ENCODE results near the gene SIGMAR1. TPM values are rescaled to one million over a fixed set of nuclear protein-coding genes. Genes with fewer than 3 reads are reported as not detected.

The SIGMAR1 gene
- 62.1 and 64.6 TPM in 2 replicates for total RNA-seq
- long read RNA-seq, partial matches to known transcripts: 0 of 7 reads
- long read RNA-seq, other reads (novel, unspliced or antisense): 3 of 7 reads

GRCh38 chr9:34637356-34638137 is at the start of gene SIGMAR1:
Gene SIGMAR1, minus strand, starts transcription at chr9:34637787. Its CDS starts 90 bp downstream, at chr9:34637697.
- peaks cover 5% of the 10 kb centered on the region for H3K36me3 Mint-ChIP-seq (ENCODE audit: insufficient read depth)
- no peaks in the 10 kb centered on the region for H3K9me3 Mint-ChIP-seq (ENCODE audit: low read depth)
- peak within 1 kb of the TSS; percentile 77 for H3K4me3 Mint-ChIP-seq (ENCODE audit: low read depth)
- H3K27ac Mint-ChIP-seq: peak within 1 kb of the TSS; percentile 94
- TF ChIP-seq, protein P1, sequence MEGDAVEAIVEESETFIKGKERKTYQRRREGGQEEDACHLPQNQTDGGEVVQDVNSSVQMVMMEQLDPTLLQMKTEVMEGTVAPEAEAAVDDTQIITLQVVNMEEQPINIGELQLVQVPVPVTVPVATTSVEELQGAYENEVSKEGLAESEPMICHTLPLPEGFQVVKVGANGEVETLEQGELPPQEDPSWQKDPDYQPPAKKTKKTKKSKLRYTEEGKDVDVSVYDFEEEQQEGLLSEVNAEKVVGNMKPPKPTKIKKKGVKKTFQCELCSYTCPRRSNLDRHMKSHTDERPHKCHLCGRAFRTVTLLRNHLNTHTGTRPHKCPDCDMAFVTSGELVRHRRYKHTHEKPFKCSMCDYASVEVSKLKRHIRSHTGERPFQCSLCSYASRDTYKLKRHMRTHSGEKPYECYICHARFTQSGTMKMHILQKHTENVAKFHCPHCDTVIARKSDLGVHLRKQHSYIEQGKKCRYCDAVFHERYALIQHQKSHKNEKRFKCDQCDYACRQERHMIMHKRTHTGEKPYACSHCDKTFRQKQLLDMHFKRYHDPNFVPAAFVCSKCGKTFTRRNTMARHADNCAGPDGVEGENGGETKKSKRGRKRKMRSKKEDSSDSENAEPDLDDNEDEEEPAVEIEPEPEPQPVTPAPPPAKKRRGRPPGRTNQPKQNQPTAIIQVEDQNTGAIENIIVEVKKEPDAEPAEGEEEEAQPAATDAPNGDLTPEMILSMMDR (IDR thresholded peaks at IDR 0.05; ENCODE audit: unreplicated experiment): no peak
- peaks cover under 1% of the 10 kb centered on the region for H3K27me3 Mint-ChIP-seq
- peak; percentile 89 for DNase-seq (ENCODE audit: low spot score, unreplicated experiment)
- H3K4me1 Mint-ChIP-seq (ENCODE audit: low read depth): peaks cover 10% of the 10 kb centered on the region

DNA sequence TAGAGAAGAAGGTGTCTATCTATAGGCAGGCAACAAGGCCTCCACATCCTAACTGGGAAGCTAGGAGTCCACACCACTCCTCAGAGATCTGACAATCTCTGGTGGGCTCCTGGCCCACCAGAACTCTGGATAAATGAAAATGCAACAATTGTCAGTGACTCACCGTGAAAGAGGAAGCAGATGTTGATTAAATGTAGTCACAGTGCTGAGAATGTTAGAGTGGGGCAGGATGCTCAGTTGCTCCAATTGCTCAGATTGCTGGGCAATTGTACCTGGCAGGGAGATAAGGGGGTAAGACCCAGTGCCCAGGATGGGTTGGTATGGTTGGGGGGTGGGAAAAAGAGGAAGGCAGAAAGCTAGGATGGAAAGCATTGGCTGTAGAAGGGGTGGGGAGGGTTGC is 49.1 kb upstream of the SIGMAR1 start:
- DNase-seq (ENCODE audit: low spot score, unreplicated experiment): no peak
- Mint-ChIP-seq H3K27me3 (no peaks in the 10 kb centered on the region), H3K4me3 (ENCODE audit: low read depth) (no peak overlapping the region), H3K36me3 (ENCODE audit: insufficient read depth) (peaks cover 1% of the 10 kb centered on the region), H3K4me1 (ENCODE audit: low read depth) (peaks cover 18% of the 10 kb centered on the region), H3K9me3 (ENCODE audit: low read depth) (no peaks in the 10 kb centered on the region), H3K27ac (no peak overlapping the region)
- TF ChIP-seq, protein P1 (IDR thresholded peaks at IDR 0.05; ENCODE audit: unreplicated experiment): no peak

GRCh38 chr9:34686231-34686630 is 48.6 kb upstream of the SIGMAR1 start:
- TF ChIP-seq, protein P1 (IDR thresholded peaks at IDR 0.05; ENCODE audit: unreplicated experiment): no peak
- Mint-ChIP-seq H3K36me3 (ENCODE audit: insufficient read depth) (peaks cover 1% of the 10 kb centered on the region), H3K4me1 (ENCODE audit: low read depth) (peaks cover 18% of the 10 kb centered on the region), H3K27me3 (no peaks in the 10 kb centered on the region), H3K4me3 (ENCODE audit: low read depth) (no peak overlapping the region), H3K9me3 (ENCODE audit: low read depth) (no peaks in the 10 kb centered on the region), H3K27ac (no peak overlapping the region)
- no peak for DNase-seq (ENCODE audit: low spot score, unreplicated experiment)

- H3K4me3 Mint-ChIP-seq (ENCODE audit: low read depth): no peak overlapping the region
- H3K27me3 Mint-ChIP-seq: no peaks in the 10 kb centered on the region
- H3K9me3 Mint-ChIP-seq (ENCODE audit: low read depth): no peaks in the 10 kb centered on the region
- H3K36me3 Mint-ChIP-seq (ENCODE audit: insufficient read depth): peaks cover 7% of the 10 kb centered on the region
- no peak overlapping the region for H3K27ac Mint-ChIP-seq
- no peak for DNase-seq (ENCODE audit: low spot score, unreplicated experiment)
- H3K4me1 Mint-ChIP-seq (ENCODE audit: low read depth): peaks cover 18% of the 10 kb centered on the region
- TF ChIP-seq, protein P1 (IDR thresholded peaks at IDR 0.05; ENCODE audit: unreplicated experiment): no peak
These were observed 48.0 kb upstream of the SIGMAR1 start for GRCh38 chr9:34685591-34685990.

GRCh38 chr9:34684816-34685215 is 47.2 kb upstream of the SIGMAR1 start:
- peaks cover 7% of the 10 kb centered on the region for H3K36me3 Mint-ChIP-seq (ENCODE audit: insufficient read depth)
- TF ChIP-seq, protein P1 (IDR thresholded peaks at IDR 0.05; ENCODE audit: unreplicated experiment): no peak

More at GRCh38 chr9:34684816-34685215, 47.2 kb upstream of the SIGMAR1 start:
- Mint-ChIP-seq H3K27ac (no peak overlapping the region), H3K4me3 (ENCODE audit: low read depth) (no peak overlapping the region), H3K27me3 (no peaks in the 10 kb centered on the region), H3K4me1 (ENCODE audit: low read depth) (peaks cover 17% of the 10 kb centered on the region), H3K9me3 (ENCODE audit: low read depth) (no peaks in the 10 kb centered on the region)
- no peak for DNase-seq (ENCODE audit: low spot score, unreplicated experiment)

Measured in progenitor cell of endocrine pancreas (in vitro differentiated cells).